Neural progenitor cell (in vitro differentiated cells): Measurements from ENCODE around the gene TMEM119. TPM values are rescaled to one million over a fixed set of nuclear protein-coding genes. Genes with fewer than 3 reads are reported as not detected.
A peak's percentile ranks its signal among the peaks of the same experiment; 100 is the strongest.
"Not testable (repeated sequence)": the region's sequence is repeated elsewhere in the genome, so short reads cannot be mapped to it uniquely, and the experiment has no call there.

ENCODE experiments used
- DNase-seq: peaks from one replicate; pipeline ENCODE4 v3.0.0-alpha.2; 2016; ENCODE audit warnings: low spot score
- H2AFZ ChIP-seq: fragments of 200-600 bp; sonication (generic); replicated peaks from 2 replicates; pipeline ENCODE4 v1.6.1; 2016; ENCODE audit warnings: antibody characterized with exemption
- H3F3A ChIP-seq: fragments of 200-600 bp; sonication (generic); 2 replicates; pipeline ENCODE4 v1.6.1; 2016; ENCODE audit warnings: antibody characterized with exemption, low read depth
- H3K27ac ChIP-seq: fragments of 200-600 bp; sonication (generic); 2 replicates; pipeline ENCODE4 v1.5.1; 2016; ENCODE audit warnings: mild to moderate bottlenecking
- H3K27me3 ChIP-seq: fragments of 200-600 bp; sonication (generic); 2 replicates; pipeline ENCODE4 v1.6.1; 2016; ENCODE audit warnings: mild to moderate bottlenecking, moderate library complexity
- H3K36me3 ChIP-seq: fragments of 200-600 bp; sonication (generic); 2 replicates; pipeline ENCODE4 v1.5.1; 2016
- H3K4me1 ChIP-seq: fragments of 200-600 bp; sonication (generic); 2 replicates; pipeline ENCODE4 v1.6.1; 2016; ENCODE audit warnings: mixed run types
- H3K4me2 ChIP-seq: fragments of 200-600 bp; sonication (generic); 2 replicates; pipeline ENCODE4 v1.6.1; 2016
- H3K4me3 ChIP-seq: fragments of 200-600 bp; sonication (generic); 2 replicates; pipeline ENCODE4 v1.5.1; 2016
- H3K79me2 ChIP-seq: fragments of 200-600 bp; sonication (generic); 2 replicates; pipeline ENCODE4 v1.6.1; 2016; ENCODE audit warnings: low read depth
- H3K9ac ChIP-seq: fragments of 200-600 bp; sonication (generic); 2 replicates; pipeline ENCODE4 v1.6.1; 2016
- H3K9me3 ChIP-seq: fragments of 200-600 bp; sonication (generic); 2 replicates; pipeline ENCODE4 v1.5.1; 2016; ENCODE audit warnings: low read depth
- H4K20me1 ChIP-seq: fragments of 200-600 bp; sonication (generic); 2 replicates; pipeline ENCODE4 v1.6.1; 2016; ENCODE audit warnings: low read depth
- H3K27ac Mint-ChIP-seq: 3 replicates; pipeline ENCODE4 v1.8.0; 2021; ENCODE audit warnings: mixed read lengths
- H3K27me3 Mint-ChIP-seq: 2 replicates; pipeline ENCODE4 v1.8.0; 2022; ENCODE audit warnings: low read depth, mild to moderate bottlenecking, inconsistent platforms, moderate library complexity, mixed read lengths; ENCODE audit not compliant: insufficient read depth
- H3K36me3 Mint-ChIP-seq: 3 replicates; pipeline ENCODE4 v1.8.0; 2021; ENCODE audit warnings: mixed read lengths
- H3K4me1 Mint-ChIP-seq: 3 replicates; pipeline ENCODE4 v1.8.0; 2021; ENCODE audit warnings: mixed read lengths
- H3K4me3 Mint-ChIP-seq: 3 replicates; pipeline ENCODE4 v1.8.0; 2021; ENCODE audit warnings: mild to moderate bottlenecking, moderate library complexity, mixed read lengths
- H3K9me3 Mint-ChIP-seq: 3 replicates; pipeline ENCODE4 v1.8.0; 2020; ENCODE audit warnings: mixed read lengths
- CTCF ChIP-seq: fragments of 200-600 bp; sonication (generic); IDR thresholded peaks from 2 replicates; pipeline ENCODE4 v1.5.1; 2017; ENCODE audit warnings: antibody characterized with exemption, mild to moderate bottlenecking
- EZH2 ChIP-seq: fragments of 200-600 bp; sonication (generic); IDR thresholded peaks from 2 replicates; pipeline ENCODE4 v1.6.1; 2017; ENCODE audit warnings: antibody characterized with exemption, mild to moderate bottlenecking, moderate library complexity
- EZH2phosphoT487 ChIP-seq: fragments of 200-600 bp; sonication (generic); IDR thresholded peaks from 2 replicates; pipeline ENCODE4 v1.6.1; 2017; ENCODE audit warnings: antibody characterized with exemption
- total RNA-seq: library from RNA; depleted of rRNA; stranded (reverse); fragments of >200 nt; gene quantifications from 2 replicates; pipeline ENCODE4 v1.2.3, GENCODE V29; 2015; ENCODE audit warnings: low replicate concordance

TMEM119 gene
- total RNA-seq, 1 donor from 2014 or later = 0.97 TPM

GRCh38 chr12:108577458-108577857 lies 20.4 kb downstream of the TMEM119 start:
- Histone ChIP-seq H3K79me2 (no peaks in the 10 kb centered on the region), H3K9me3 (no peaks in the 10 kb centered on the region), H3K9ac (no peak overlapping the region), H3K27ac (no peak overlapping the region), H3K36me3 (no peaks in the 10 kb centered on the region), H3K4me3 (no peak overlapping the region), H3K4me2 (no peak overlapping the region), H3K4me1 (no peaks in the 10 kb centered on the region), H4K20me1 (no peaks in the 10 kb centered on the region), H3F3A (no peaks in the 10 kb centered on the region), H3K27me3 (no peaks in the 10 kb centered on the region), H2AFZ (no peak overlapping the region)
- H3K4me3 Mint-ChIP-seq = no peak overlapping the region
- TF ChIP-seq EZH2phosphoT487 (no peak), CTCF (no peak), EZH2 (no peak)
- DNase-seq = no peak
- H3K27me3 Mint-ChIP-seq = peaks cover 17% of the 10 kb centered on the region
- no peak overlapping the region for H3K27ac Mint-ChIP-seq
- H3K4me1 Mint-ChIP-seq = peaks cover 7% of the 10 kb centered on the region
- H3K9me3 Mint-ChIP-seq = peaks cover 13% of the 10 kb centered on the region
- peaks cover 3% of the 10 kb centered on the region for H3K36me3 Mint-ChIP-seq

- no peaks in the 10 kb centered on the region for H3K4me1 ChIP-seq
- Mint-ChIP-seq H3K36me3 (peaks cover 3% of the 10 kb centered on the region), H3K9me3 (peaks cover 13% of the 10 kb centered on the region), H3K27me3 (peaks cover 17% of the 10 kb centered on the region), H3K4me1 (peaks cover 7% of the 10 kb centered on the region), H3K27ac (no peak overlapping the region), H3K4me3 (no peak overlapping the region)
- no peaks in the 10 kb centered on the region for H4K20me1 ChIP-seq
- no peaks in the 10 kb centered on the region for H3K79me2 ChIP-seq
- no peak overlapping the region for H3K4me2 ChIP-seq
- no peak overlapping the region for H2AFZ ChIP-seq
- H3K27ac ChIP-seq = no peak overlapping the region
- H3K9ac ChIP-seq = no peak overlapping the region
- no peaks in the 10 kb centered on the region for H3K9me3 ChIP-seq
- H3K4me3 ChIP-seq = no peak overlapping the region
- DNase-seq = no peak
- H3F3A ChIP-seq = no peaks in the 10 kb centered on the region
- TF ChIP-seq CTCF = no peak
- TF ChIP-seq EZH2phosphoT487 = no peak
- TF ChIP-seq EZH2 = no peak
- no peaks in the 10 kb centered on the region for H3K27me3 ChIP-seq
- H3K36me3 ChIP-seq = no peaks in the 10 kb centered on the region
Measured at GRCh38 chr12:108576660-108577234, 21.1 kb downstream of the TMEM119 start.

GRCh38 chr12:108575199-108575912 lies 22.5 kb downstream of the TMEM119 start:
- TF ChIP-seq EZH2 = no peak
- TF ChIP-seq EZH2phosphoT487 = no peak
- no peak for TF ChIP-seq CTCF
- no peaks in the 10 kb centered on the region for H4K20me1 ChIP-seq
- no peak overlapping the region for H3K27ac ChIP-seq
- peaks cover 2% of the 10 kb centered on the region for H3F3A ChIP-seq
- H3K9ac ChIP-seq = no peak overlapping the region
- Mint-ChIP-seq H3K36me3 (peaks cover 3% of the 10 kb centered on the region), H3K27ac (peak overlapping the region; percentile 38), H3K4me3 (no peak overlapping the region), H3K4me1 (peaks cover 7% of the 10 kb centered on the region), H3K9me3 (peaks cover 13% of the 10 kb centered on the region), H3K27me3 (peaks cover 15% of the 10 kb centered on the region)
- no peaks in the 10 kb centered on the region for H3K4me1 ChIP-seq
- no peak overlapping the region for H3K4me2 ChIP-seq
- H3K36me3 ChIP-seq = no peaks in the 10 kb centered on the region
- H3K9me3 ChIP-seq = no peaks in the 10 kb centered on the region
- H3K27me3 ChIP-seq = no peaks in the 10 kb centered on the region
- H3K79me2 ChIP-seq = no peaks in the 10 kb centered on the region
- no peak for DNase-seq
- no peak overlapping the region for H3K4me3 ChIP-seq
- H2AFZ ChIP-seq = no peak overlapping the region

- not testable (repeated sequence) for H3K4me3 Mint-ChIP-seq, H3K4me1 ChIP-seq, H3K36me3 ChIP-seq, H3K36me3 Mint-ChIP-seq, H3K4me3 ChIP-seq, H3K9ac ChIP-seq, H2AFZ ChIP-seq, H4K20me1 ChIP-seq, DNase-seq, H3K27me3 ChIP-seq, H3K4me2 ChIP-seq, H3K27ac Mint-ChIP-seq, H3K27ac ChIP-seq, H3K4me1 Mint-ChIP-seq, H3K79me2 ChIP-seq, H3K9me3 ChIP-seq
- peaks cover 12% of the 10 kb centered on the region for H3F3A ChIP-seq
- peaks cover 13% of the 10 kb centered on the region for H3K9me3 Mint-ChIP-seq
- H3K27me3 Mint-ChIP-seq = peaks cover 18% of the 10 kb centered on the region
Measured at GRCh38 chr12:108574276-108574675, 23.6 kb downstream of the TMEM119 start.
